GM12864 (cell line): ENCODE data around the gene PDE4D.

Experiments used
- DNase-seq: peaks from one replicate; pipeline ENCODE4 v3.0.0-alpha.2; 2011; ENCODE audit warnings: low read depth
- H3K4me3 ChIP-seq: 2 replicates; pipeline ENCODE4 v1.5.1; 2011; ENCODE audit warnings: mild to moderate bottlenecking, low read depth, low read length, control low read depth
- TF ChIP-seq, protein P1 (sequence below): IDR thresholded peaks from 2 replicates; pipeline ENCODE4 v1.5.1; 2011; ENCODE audit warnings: low read depth, mild to moderate bottlenecking, moderate library complexity, low read length, control low read depth, inconsistent platforms; ENCODE audit errors: missing control alignments

Gene PDE4D

GRCh38 chr5:59483971-59484472, 409.5 kb downstream of the PDE4D start:
- no peak for DNase-seq
- TF ChIP-seq, protein P1, sequence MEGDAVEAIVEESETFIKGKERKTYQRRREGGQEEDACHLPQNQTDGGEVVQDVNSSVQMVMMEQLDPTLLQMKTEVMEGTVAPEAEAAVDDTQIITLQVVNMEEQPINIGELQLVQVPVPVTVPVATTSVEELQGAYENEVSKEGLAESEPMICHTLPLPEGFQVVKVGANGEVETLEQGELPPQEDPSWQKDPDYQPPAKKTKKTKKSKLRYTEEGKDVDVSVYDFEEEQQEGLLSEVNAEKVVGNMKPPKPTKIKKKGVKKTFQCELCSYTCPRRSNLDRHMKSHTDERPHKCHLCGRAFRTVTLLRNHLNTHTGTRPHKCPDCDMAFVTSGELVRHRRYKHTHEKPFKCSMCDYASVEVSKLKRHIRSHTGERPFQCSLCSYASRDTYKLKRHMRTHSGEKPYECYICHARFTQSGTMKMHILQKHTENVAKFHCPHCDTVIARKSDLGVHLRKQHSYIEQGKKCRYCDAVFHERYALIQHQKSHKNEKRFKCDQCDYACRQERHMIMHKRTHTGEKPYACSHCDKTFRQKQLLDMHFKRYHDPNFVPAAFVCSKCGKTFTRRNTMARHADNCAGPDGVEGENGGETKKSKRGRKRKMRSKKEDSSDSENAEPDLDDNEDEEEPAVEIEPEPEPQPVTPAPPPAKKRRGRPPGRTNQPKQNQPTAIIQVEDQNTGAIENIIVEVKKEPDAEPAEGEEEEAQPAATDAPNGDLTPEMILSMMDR, result no peak
- no peak overlapping the region for H3K4me3 ChIP-seq

GRCh38 chr5:59479086-59479485, 414.4 kb downstream of the PDE4D start:
- TF ChIP-seq, protein P1, result no peak
- H3K4me3 ChIP-seq, result no peak overlapping the region
- DNase-seq, result no peak

DNA sequence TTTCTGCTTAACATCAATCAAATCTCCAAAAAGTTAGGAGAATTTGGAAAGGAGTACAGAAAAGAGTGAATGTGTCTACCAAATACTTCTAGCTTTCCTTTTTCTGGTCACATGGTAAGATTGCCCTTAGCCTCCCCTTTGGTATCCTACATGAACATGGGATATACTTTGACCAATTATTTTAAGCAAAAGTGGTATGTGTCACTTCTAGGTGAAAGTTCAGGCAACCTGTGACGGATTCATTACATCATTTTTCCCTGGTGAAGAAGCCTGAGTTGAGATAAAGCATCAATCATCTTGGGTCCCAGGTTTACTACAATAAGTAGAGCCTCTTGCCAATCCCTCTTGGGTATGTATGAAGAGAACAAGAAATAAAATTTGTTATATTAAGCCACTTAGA, 419.2 kb downstream of the PDE4D start:
- DNase-seq, result no peak
- TF ChIP-seq, protein P1, result no peak
- H3K4me3 ChIP-seq, result no peak overlapping the region

DNA sequence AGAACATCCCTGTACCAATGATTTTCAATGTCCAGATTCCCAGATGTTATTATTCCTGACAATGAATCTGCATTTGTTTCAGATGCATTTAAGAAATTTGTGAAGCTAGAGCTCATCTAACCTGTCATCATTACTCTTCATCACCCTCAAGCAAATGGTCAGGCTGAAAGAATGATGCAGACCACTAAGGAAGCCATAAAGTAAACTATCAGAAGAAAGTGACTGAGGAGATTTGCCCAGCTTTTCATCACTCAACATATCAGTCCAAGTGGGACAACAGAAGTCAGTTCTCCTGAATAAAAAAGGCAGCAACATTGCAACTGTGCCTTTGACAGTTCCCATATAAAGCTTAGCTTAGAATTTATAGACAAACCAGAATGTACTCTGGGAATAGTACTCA, 419.9 kb downstream of the PDE4D start:
- DNase-seq, result no peak
- no peak overlapping the region for H3K4me3 ChIP-seq
- TF ChIP-seq, protein P1, result no peak

- no peak for DNase-seq
- TF ChIP-seq, protein P1, result no peak
These were observed 422.1 kb downstream of the PDE4D start for GRCh38 chr5:59471463-59471862.

GRCh38 chr5:59467969-59468368, 425.6 kb downstream of the PDE4D start:
- H3K4me3 ChIP-seq, result no peak overlapping the region
- DNase-seq, result no peak
- TF ChIP-seq, protein P1, result no peak

More at GRCh38 chr5:59471463-59471862, 422.1 kb downstream of the PDE4D start:
- H3K4me3 ChIP-seq, result no peak overlapping the region

- H3K4me3 ChIP-seq, result no peak overlapping the region
- no peak for DNase-seq
- TF ChIP-seq, protein P1, result no peak
These were observed 427.3 kb downstream of the PDE4D start for GRCh38 chr5:59466271-59466670.
